ENCODE results near the gene PROC. TPM values are rescaled to one million over a fixed set of nuclear protein-coding genes. Genes with fewer than 3 reads are reported as not detected.

The PROC gene
- total RNA-seq, 1 donor from 2014 or later = 0.25 TPM

GRCh38 chr2:127377262-127377661, 41.0 kb upstream of the PROC start:
- Mint-ChIP-seq H3K27ac (no peak overlapping the region), H3K4me3 (no peak overlapping the region), H3K4me1 (peaks cover 11% of the 10 kb centered on the region), H3K27me3 (ENCODE audit: low read depth) (no peaks in the 10 kb centered on the region), H3K9me3 (peaks cover 44% of the 10 kb centered on the region), H3K36me3 (peaks cover 39% of the 10 kb centered on the region)
- no peak for TF ChIP-seq CTCF (IDR thresholded peaks at IDR 0.05; ENCODE audit: unreplicated experiment)
- DNase-seq (ENCODE audit: low spot score in 2 of 2, unreplicated experiment in 2 of 2) = no peak

GRCh38 chr2:127378720-127379119, 39.5 kb upstream of the PROC start:
- H3K4me3 Mint-ChIP-seq = no peak overlapping the region
- no peak overlapping the region for H3K27ac Mint-ChIP-seq
- H3K27me3 Mint-ChIP-seq (ENCODE audit: low read depth) = no peaks in the 10 kb centered on the region

GRCh38 chr2:127379712-127380355, 38.4 kb upstream of the PROC start:
- Mint-ChIP-seq H3K27ac (no peak overlapping the region), H3K4me1 (peaks cover 20% of the 10 kb centered on the region), H3K9me3 (peaks cover 19% of the 10 kb centered on the region), H3K27me3 (ENCODE audit: low read depth) (no peaks in the 10 kb centered on the region), H3K36me3 (peaks cover 14% of the 10 kb centered on the region), H3K4me3 (no peak overlapping the region)
- TF ChIP-seq CTCF (IDR thresholded peaks at IDR 0.05; ENCODE audit: unreplicated experiment) = no peak
- DNase-seq (ENCODE audit: low spot score in 2 of 2, unreplicated experiment in 2 of 2) = no peak

More at GRCh38 chr2:127378720-127379119, 39.5 kb upstream of the PROC start:
- TF ChIP-seq CTCF (IDR thresholded peaks at IDR 0.05; ENCODE audit: unreplicated experiment) = no peak
- H3K36me3 Mint-ChIP-seq = peaks cover 24% of the 10 kb centered on the region
- peaks cover 15% of the 10 kb centered on the region for H3K4me1 Mint-ChIP-seq
- peaks cover 30% of the 10 kb centered on the region for H3K9me3 Mint-ChIP-seq
- DNase-seq (ENCODE audit: low spot score in 2 of 2, unreplicated experiment in 2 of 2) = no peak

- Mint-ChIP-seq H3K27me3 (ENCODE audit: low read depth) (no peaks in the 10 kb centered on the region), H3K27ac (no peak overlapping the region), H3K4me3 (no peak overlapping the region), H3K9me3 (peaks cover 11% of the 10 kb centered on the region), H3K4me1 (peaks cover 38% of the 10 kb centered on the region), H3K36me3 (peaks cover 5% of the 10 kb centered on the region)
- no peak for TF ChIP-seq CTCF (IDR thresholded peaks at IDR 0.05; ENCODE audit: unreplicated experiment)
- DNase-seq (ENCODE audit: low spot score in 2 of 2, unreplicated experiment in 2 of 2) = no peak
These were observed 36.5 kb upstream of the PROC start for GRCh38 chr2:127381762-127382161.

GRCh38 chr2:127382831-127383230, 35.4 kb upstream of the PROC start:
- Mint-ChIP-seq H3K9me3 (peaks cover 5% of the 10 kb centered on the region), H3K27ac (no peak overlapping the region), H3K27me3 (ENCODE audit: low read depth) (no peaks in the 10 kb centered on the region), H3K36me3 (peaks cover 2% of the 10 kb centered on the region), H3K4me1 (peaks cover 41% of the 10 kb centered on the region), H3K4me3 (no peak overlapping the region)
- no peak for TF ChIP-seq CTCF (IDR thresholded peaks at IDR 0.05; ENCODE audit: unreplicated experiment)
- no peak for DNase-seq (ENCODE audit: low spot score in 2 of 2, unreplicated experiment in 2 of 2)

Measured in mesothelial cell of epicardium (in vitro differentiated cells).